ENCODE measurements around the gene MYRIP.

DNA sequence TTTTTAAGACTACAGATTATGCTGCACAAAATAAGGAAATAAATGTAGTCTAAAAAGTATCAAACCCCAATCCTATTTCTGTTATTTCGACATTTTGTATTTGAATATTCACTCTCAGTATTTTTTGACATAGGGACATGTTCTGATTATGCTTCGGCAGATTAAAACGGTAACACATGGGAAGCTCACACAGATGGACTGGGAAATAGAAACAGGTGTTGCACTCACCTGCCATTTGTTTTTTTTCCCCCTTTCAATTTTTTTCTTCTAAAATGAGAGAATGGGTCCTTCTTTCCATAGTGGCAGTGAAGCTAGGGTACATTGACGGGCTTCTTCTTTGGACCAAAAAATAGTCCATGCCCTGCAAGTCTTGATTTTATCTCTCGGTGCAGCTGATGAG is 163.1 kb downstream of the MYRIP start:
- no peak for TF ChIP-seq ZNF274 (IDR thresholded peaks at IDR 0.05; ENCODE audit: low read depth, low read length)
- TF ChIP-seq YY1 (IDR thresholded peaks at IDR 0.05; ENCODE audit: insufficient read depth, insufficient read length), result no peak
